ENCODE results near the gene XIRP1.

XIRP1 gene

GRCh38 chr3:39213613-39214012 is 21.2 kb upstream of the XIRP1 start:
- H3K4me2 ChIP-seq (ENCODE audit: low read depth, low read length, poor library complexity, severe bottlenecking) = no peak overlapping the region
- no peaks in the 10 kb centered on the region for H3K9me3 ChIP-seq (ENCODE audit: insufficient read depth, low read depth, low read length)
- no peaks in the 10 kb centered on the region for H3K36me3 ChIP-seq (ENCODE audit: insufficient read depth, low read length)
- no peak overlapping the region for H2AFZ ChIP-seq (ENCODE audit: low read length)
- H3F3A ChIP-seq (ENCODE audit: low read depth) = no peaks in the 10 kb centered on the region
- no peaks in the 10 kb centered on the region for H3K79me2 ChIP-seq (ENCODE audit: insufficient read depth, low read length)
- peaks cover 5% of the 10 kb centered on the region for H3K4me1 ChIP-seq (ENCODE audit: insufficient read depth, low read length, poor library complexity, severe bottlenecking)
- no peak overlapping the region for H3K4me3 ChIP-seq (ENCODE audit: low read length, poor library complexity, severe bottlenecking)
- no peak overlapping the region for H3K9ac ChIP-seq (ENCODE audit: low read depth, low read length, poor library complexity, severe bottlenecking)
- no peaks in the 10 kb centered on the region for H3K27me3 ChIP-seq (ENCODE audit: insufficient read depth, low read length, poor library complexity, severe bottlenecking)
- TF ChIP-seq CTCF (conservative IDR thresholded peaks at IDR 0.05; ENCODE audit: low read length) = no peak
- H3K9me2 ChIP-seq (replicated peaks; ENCODE audit: low read depth, low read length) = no peaks in the 10 kb centered on the region
- H4K20me1 ChIP-seq (ENCODE audit: insufficient read depth, low read length, poor library complexity, severe bottlenecking) = no peaks in the 10 kb centered on the region

- TF ChIP-seq CTCF (conservative IDR thresholded peaks at IDR 0.05; ENCODE audit: low read length) (no peak), EZH2phosphoT487 (IDR thresholded peaks at IDR 0.05; ENCODE audit: borderline replicate concordance) (no peak)
- Histone ChIP-seq H3K9ac (ENCODE audit: low read depth, low read length, poor library complexity, severe bottlenecking) (no peak overlapping the region), H2AFZ (ENCODE audit: low read length) (no peak overlapping the region), H3K4me2 (ENCODE audit: low read depth, low read length, poor library complexity, severe bottlenecking) (no peak overlapping the region), H3K9me2 (replicated peaks; ENCODE audit: low read depth, low read length) (no peaks in the 10 kb centered on the region), H3K9me3 (ENCODE audit: insufficient read depth, low read depth, low read length) (no peaks in the 10 kb centered on the region), H3K36me3 (ENCODE audit: insufficient read depth, low read length) (no peaks in the 10 kb centered on the region), H3F3A (ENCODE audit: low read depth) (no peaks in the 10 kb centered on the region), H3K79me2 (ENCODE audit: insufficient read depth, low read length) (no peaks in the 10 kb centered on the region), H3K27me3 (ENCODE audit: insufficient read depth, low read length, poor library complexity, severe bottlenecking) (no peaks in the 10 kb centered on the region), H4K20me1 (ENCODE audit: insufficient read depth, low read length, poor library complexity, severe bottlenecking) (no peaks in the 10 kb centered on the region), H3K4me1 (ENCODE audit: insufficient read depth, low read length, poor library complexity, severe bottlenecking) (peaks cover 9% of the 10 kb centered on the region), H3K4me3 (ENCODE audit: low read length, poor library complexity, severe bottlenecking) (no peak overlapping the region)
These were observed 20.3 kb upstream of the XIRP1 start for GRCh38 chr3:39212665-39213064.

GRCh38 chr3:39211332-39212130 is 19.1 kb upstream of the XIRP1 start:
- H3K9me2 ChIP-seq (replicated peaks; ENCODE audit: low read depth, low read length) = no peaks in the 10 kb centered on the region
- no peak overlapping the region for H3K9ac ChIP-seq (ENCODE audit: low read depth, low read length, poor library complexity, severe bottlenecking)
- H3K79me2 ChIP-seq (ENCODE audit: insufficient read depth, low read length) = no peaks in the 10 kb centered on the region
- peaks cover 7% of the 10 kb centered on the region for H3K4me1 ChIP-seq (ENCODE audit: insufficient read depth, low read length, poor library complexity, severe bottlenecking)
- no peak overlapping the region for H3K4me2 ChIP-seq (ENCODE audit: low read depth, low read length, poor library complexity, severe bottlenecking)
- no peak overlapping the region for H2AFZ ChIP-seq (ENCODE audit: low read length)
- no peaks in the 10 kb centered on the region for H4K20me1 ChIP-seq (ENCODE audit: insufficient read depth, low read length, poor library complexity, severe bottlenecking)
- no peaks in the 10 kb centered on the region for H3F3A ChIP-seq (ENCODE audit: low read depth)
- no peaks in the 10 kb centered on the region for H3K36me3 ChIP-seq (ENCODE audit: insufficient read depth, low read length)
- no peak for TF ChIP-seq CTCF (conservative IDR thresholded peaks at IDR 0.05; ENCODE audit: low read length)
- TF ChIP-seq EZH2phosphoT487 (IDR thresholded peaks at IDR 0.05; ENCODE audit: borderline replicate concordance) = no peak
- no peak overlapping the region for H3K4me3 ChIP-seq (ENCODE audit: low read length, poor library complexity, severe bottlenecking)
- H3K9me3 ChIP-seq (ENCODE audit: insufficient read depth, low read depth, low read length) = no peaks in the 10 kb centered on the region
- no peaks in the 10 kb centered on the region for H3K27me3 ChIP-seq (ENCODE audit: insufficient read depth, low read length, poor library complexity, severe bottlenecking)

Data from Loucy (cell line).